CD4-positive, alpha-beta T cell treated with Interleukin-6 at 100 ng/mL for 8 hours (primary cell): Measurements from ENCODE around the gene WNT7B.

Experiments
- DNase-seq: peaks from one replicate; pipeline ENCODE4 v3.0.0-alpha.2; 2020; ENCODE audit warnings: mixed read lengths, low spot score

Gene WNT7B

GRCh38 chr22:45872659-45873263 is 104.2 kb downstream of the WNT7B start:
- no peak for DNase-seq

DNA sequence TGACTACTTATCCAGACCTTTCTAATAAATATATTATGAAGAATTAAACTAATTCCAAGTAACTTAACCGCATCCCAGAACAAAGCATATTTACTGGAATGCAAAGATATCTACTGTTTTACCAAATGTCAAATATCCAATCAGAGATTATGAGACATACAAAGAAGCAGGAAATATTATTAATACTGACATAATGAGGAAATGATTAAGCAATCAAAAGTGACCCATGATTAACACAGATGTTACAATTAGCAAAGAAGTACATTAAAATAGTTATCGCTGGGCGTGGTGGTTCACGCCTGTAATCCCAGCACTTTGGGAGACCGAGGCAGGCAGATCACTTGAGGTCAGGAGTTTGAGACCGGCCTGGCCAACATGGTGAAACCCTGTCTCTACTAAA is 105.2 kb downstream of the WNT7B start:
- DNase-seq, result no peak
